GM13976 (cell line): ENCODE data around the gene ARHGEF4.

Experiments used
- DNase-seq: peaks from one replicate; pipeline ENCODE4 v3.0.0; 2012; ENCODE audit warnings: low spot score
- CTCF ChIP-seq: IDR thresholded peaks from 2 replicates; pipeline ENCODE4 v1.5.1; 2012; ENCODE audit warnings: borderline replicate concordance, mild to moderate bottlenecking; ENCODE audit not compliant: insufficient read depth; ENCODE audit errors: extremely low read depth, missing control alignments, control extremely low read depth
- in situ Hi-C: fragments of 300-500 bp; cut with MboI; formaldehyde crosslinking; loops from one replicate; pipeline ENCODE4 v1.12.0; 2022; ENCODE audit warnings: low sequenced_read_pairs, mixed read lengths, inconsistent platforms; ENCODE audit not compliant: unreplicated experiment

Gene ARHGEF4

GRCh38 chr2:130963196-130963848 is 126.6 kb downstream of the ARHGEF4 start:
- DNase-seq, result no peak
- TF ChIP-seq CTCF, result no peak
- in situ Hi-C loops, result no loop called here

GRCh38 chr2:130963849-130964793 is 127.4 kb downstream of the ARHGEF4 start:
- in situ Hi-C loops, result no loop called here
- TF ChIP-seq CTCF, result no peak
- peak; percentile 59 for DNase-seq

GRCh38 chr2:130964931-130965330 is 128.2 kb downstream of the ARHGEF4 start:
- TF ChIP-seq CTCF, result no peak
- DNase-seq, result no peak
- in situ Hi-C loops, result no loop called here

GRCh38 chr2:130966149-130966774 is 129.5 kb downstream of the ARHGEF4 start:
- in situ Hi-C loops, result no loop called here

GRCh38 chr2:130966775-130967490 is 130.2 kb downstream of the ARHGEF4 start:
- no peak for DNase-seq
- TF ChIP-seq CTCF, result no peak
- in situ Hi-C loops, result no loop called here

More at GRCh38 chr2:130966149-130966774, 129.5 kb downstream of the ARHGEF4 start:
- DNase-seq, result no peak
- no peak for TF ChIP-seq CTCF

- in situ Hi-C loops, result no loop called here
- TF ChIP-seq CTCF, result no peak
- DNase-seq, result no peak
These were observed 135.7 kb downstream of the ARHGEF4 start for GRCh38 chr2:130972410-130972809.
